HEK293 (cell line): ENCODE measurements around the gene C11orf21.

Experiments
- CTCF ChIA-PET: fragments of 350-600 bp; formaldehyde crosslinking; extraction: SDS; loops from one replicate; lab custom pipeline; 2021; ENCODE audit warnings: antibody characterized with exemption; lab: Yijun Ruan, JAX
- POLR2A ChIA-PET: fragments of 300-600 bp; formaldehyde crosslinking; extraction: SDS; loops from one replicate; lab custom pipeline; 2020; ENCODE audit warnings: antibody characterized with exemption, inconsistent platforms; lab: Yijun Ruan, JAX
- H3K27ac ChIP-seq: fragments of 200-500 bp; sonication (Bioruptor generic); 2 replicates; pipeline ENCODE4 v1.5.1; 2014; ENCODE audit warnings: low read depth, low read length, control low read depth, inconsistent platforms; ENCODE audit errors: extremely low read depth
- H3K36me3 ChIP-seq, 2 experiments: fragments of 200-500 bp in 1 of 2; sonication (Bioruptor generic) in 1 of 2; 1 replicate in 1 of 2; 2 replicates in 1 of 2; pipeline ENCODE4 v1.5.1; 2014 to 2017; ENCODE audit warnings: inconsistent platforms in 2 of 2, low read length in 2 of 2; ENCODE audit not compliant: control insufficient read depth in 2 of 2, insufficient read depth in 1 of 2
- H3K4me1 ChIP-seq: fragments of 200-500 bp; sonication (Bioruptor generic); 2 replicates; pipeline ENCODE4 v1.5.1; 2014; ENCODE audit warnings: mild to moderate bottlenecking, low read length, inconsistent platforms; ENCODE audit not compliant: control insufficient read depth, insufficient read depth
- H3K4me3 ChIP-seq: 2 replicates; pipeline ENCODE4 v1.5.1; 2011; ENCODE audit warnings: low read depth, mild to moderate bottlenecking, control low read depth, low read length, moderate library complexity
- H3K9me3 ChIP-seq: fragments of 200-500 bp; sonication (Bioruptor generic); 2 replicates; pipeline ENCODE4 v1.5.1; 2014; ENCODE audit warnings: low read depth, low read length, inconsistent platforms; ENCODE audit not compliant: control insufficient read depth, insufficient read depth
- PRDM2 ChIP-seq: fragments of 450-650 bp; formaldehyde crosslinking; IDR thresholded peaks from 2 replicates; pipeline ENCODE4 v1.5.1; 2016; ENCODE audit warnings: missing biosample characterization, missing genetic modification characterization, borderline replicate concordance
- PRDM4 ChIP-seq: fragments of 450-650 bp; formaldehyde crosslinking; IDR thresholded peaks from 2 replicates; pipeline ENCODE4 v1.5.1; 2017; ENCODE audit warnings: missing biosample characterization, missing genetic modification characterization
- ZBTB26 ChIP-seq: fragments of 450-650 bp; formaldehyde crosslinking; optimal IDR thresholded peaks from 2 replicates; pipeline ENCODE3; 2016; ENCODE audit warnings: missing biosample characterization, mild to moderate bottlenecking, missing genetic modification characterization
- ZFHX2 ChIP-seq: fragments of 450-650 bp; formaldehyde crosslinking; conservative IDR thresholded peaks from 2 replicates; pipeline ENCODE4 v1.5.1; 2016; ENCODE audit warnings: missing biosample characterization, missing genetic modification characterization
- ZNF138 ChIP-seq: fragments of 450-650 bp; formaldehyde crosslinking; IDR thresholded peaks from 2 replicates; pipeline ENCODE4 v1.5.1; 2016; ENCODE audit warnings: missing biosample characterization, missing genetic modification characterization, borderline replicate concordance
- ZNF223 ChIP-seq: fragments of 450-650 bp; formaldehyde crosslinking; IDR thresholded peaks from 2 replicates; pipeline ENCODE4 v1.5.1; 2016; ENCODE audit warnings: missing biosample characterization, missing genetic modification characterization
- ZNF433 ChIP-seq: fragments of 450-650 bp; formaldehyde crosslinking; IDR thresholded peaks from 2 replicates; pipeline ENCODE4 v1.5.1; 2016; ENCODE audit warnings: missing biosample characterization, missing genetic modification characterization, low read depth
- ZNF48 ChIP-seq: fragments of 450-650 bp; formaldehyde crosslinking; IDR thresholded peaks from 2 replicates; pipeline ENCODE4 v1.5.1; 2016; ENCODE audit warnings: missing biosample characterization, missing genetic modification characterization
- ZNF558 ChIP-seq: fragments of 450-650 bp; formaldehyde crosslinking; IDR thresholded peaks from 2 replicates; pipeline ENCODE4 v1.5.1; 2016; ENCODE audit warnings: missing biosample characterization, missing genetic modification characterization
- ZNF600 ChIP-seq: fragments of 450-650 bp; formaldehyde crosslinking; IDR thresholded peaks from 2 replicates; pipeline ENCODE4 v1.5.1; 2016; ENCODE audit warnings: missing biosample characterization, missing genetic modification characterization
- ZNF692 ChIP-seq: fragments of 450-650 bp; formaldehyde crosslinking; IDR thresholded peaks from 2 replicates; pipeline ENCODE4 v1.5.1; 2016; ENCODE audit warnings: missing biosample characterization, missing genetic modification characterization
- ZSCAN16 ChIP-seq: fragments of 450-650 bp; formaldehyde crosslinking; IDR thresholded peaks from 2 replicates; pipeline ENCODE4 v1.5.1; 2016; ENCODE audit warnings: missing biosample characterization, missing genetic modification characterization
- TF ChIP-seq, protein P1 (sequence below): fragments of 450-650 bp; formaldehyde crosslinking; IDR thresholded peaks from 2 replicates; pipeline ENCODE4 v1.5.1; 2016; ENCODE audit warnings: missing biosample characterization, missing genetic modification characterization
- TF ChIP-seq, protein P2 (sequence below): fragments of 450-650 bp; formaldehyde crosslinking; IDR thresholded peaks from 2 replicates; pipeline ENCODE4 v1.5.1; 2016; ENCODE audit warnings: missing biosample characterization, missing genetic modification characterization

Gene C11orf21

DNA sequence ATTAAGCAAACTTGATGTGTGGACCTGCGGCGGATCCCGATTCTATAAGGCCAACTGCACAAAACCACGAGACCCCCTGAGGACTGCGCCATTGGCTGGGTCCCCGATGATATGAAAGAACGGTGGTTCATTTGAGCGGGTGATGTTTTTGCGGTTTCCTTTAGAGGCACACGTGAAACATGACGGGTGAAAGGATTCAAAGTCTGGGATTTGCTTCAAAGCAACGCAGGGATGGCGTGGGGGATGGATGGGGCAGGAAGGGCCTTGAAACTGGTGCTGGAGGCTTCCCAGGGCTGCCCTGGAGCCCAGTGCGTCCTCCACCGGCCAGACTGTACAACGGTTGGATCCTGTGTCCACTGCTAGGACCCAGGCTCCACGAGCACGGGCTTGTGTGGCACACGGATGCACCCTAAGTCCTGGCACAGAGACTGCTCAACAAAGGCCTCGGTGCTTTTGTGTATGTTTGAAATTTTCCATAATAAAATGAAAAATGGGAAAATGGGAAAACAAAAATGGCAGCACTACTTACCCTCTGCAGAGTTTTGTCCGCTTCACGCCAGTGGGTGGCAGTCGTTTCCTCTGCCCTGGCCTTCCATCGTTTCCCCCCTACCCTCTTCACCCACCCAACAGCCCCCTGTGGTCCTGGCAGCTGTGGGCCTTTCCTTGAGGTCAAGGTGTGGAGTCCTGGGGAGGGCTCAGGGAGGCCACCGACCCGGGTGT, 35.0 kb downstream of the C11orf21 start:
- H3K4me3 ChIP-seq: no peak overlapping the region
- TF ChIP-seq ZNF600 (tag by site-specific recombination): no peak
- TF ChIP-seq PRDM4 (tag by site-specific recombination): no peak
- H3K4me1 ChIP-seq: no peaks in the 10 kb centered on the region
- H3K27ac ChIP-seq: no peak overlapping the region
- no peaks in the 10 kb centered on the region for H3K36me3 ChIP-seq
- POLR2A ChIA-PET: no interaction called here
- CTCF ChIA-PET: interaction anchor here (1.5 kb wide), 1 partner anchor 154 kb away, joined by 5 read pairs; no protein-coding TSS in a partner anchor
- H3K9me3 ChIP-seq: no peaks in the 10 kb centered on the region

DNA sequence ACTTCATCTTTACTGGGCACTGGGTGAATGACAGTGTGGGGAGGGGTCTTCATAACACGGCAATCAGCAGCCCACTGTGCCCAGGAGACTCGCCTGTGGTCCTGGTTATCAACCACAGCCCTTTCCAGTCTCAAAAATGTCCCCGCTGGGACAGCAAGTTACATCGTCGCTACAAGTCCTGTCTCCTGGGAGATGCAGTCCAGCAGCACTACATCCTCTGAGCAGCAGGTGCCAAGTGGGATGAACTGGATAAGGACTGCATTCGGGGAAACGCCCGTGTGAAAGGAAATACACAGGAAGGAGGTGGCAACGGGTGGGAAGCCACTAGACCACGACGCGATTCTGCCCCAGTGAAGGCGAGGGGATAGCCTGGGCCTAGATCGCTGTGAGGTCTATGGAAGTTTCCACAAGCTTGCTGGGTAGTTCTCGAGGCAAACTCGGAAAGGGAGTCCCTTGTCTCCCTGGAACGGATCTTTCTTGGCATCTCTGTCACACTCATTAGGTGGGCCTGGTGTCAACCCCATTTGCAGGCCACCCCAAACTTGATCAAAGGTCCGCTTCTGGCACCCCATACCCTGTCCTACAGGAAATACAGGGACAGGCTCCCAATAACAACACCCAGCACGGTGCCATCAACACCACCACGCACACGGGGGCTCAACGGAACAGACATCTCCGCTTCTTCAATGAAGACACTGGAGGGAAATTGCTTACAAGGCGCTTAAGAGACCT, 35.7 kb downstream of the C11orf21 start:
- no peak overlapping the region for H3K27ac ChIP-seq
- H3K4me3 ChIP-seq: no peak overlapping the region
- TF ChIP-seq ZFHX2 (tag by site-specific recombination) (no peak), ZNF558 (no peak), ZNF48 (tag by site-specific recombination) (no peak), ZSCAN16 (no peak), ZNF692 (no peak), ZNF138 (tag by site-specific recombination) (no peak), PRDM2 (tag by site-specific recombination) (no peak), ZBTB26 (tag by site-specific recombination) (no peak), ZNF223 (tag by site-specific recombination) (no peak), ZNF433 (tag by site-specific recombination) (no peak)
- TF ChIP-seq, protein P1, sequence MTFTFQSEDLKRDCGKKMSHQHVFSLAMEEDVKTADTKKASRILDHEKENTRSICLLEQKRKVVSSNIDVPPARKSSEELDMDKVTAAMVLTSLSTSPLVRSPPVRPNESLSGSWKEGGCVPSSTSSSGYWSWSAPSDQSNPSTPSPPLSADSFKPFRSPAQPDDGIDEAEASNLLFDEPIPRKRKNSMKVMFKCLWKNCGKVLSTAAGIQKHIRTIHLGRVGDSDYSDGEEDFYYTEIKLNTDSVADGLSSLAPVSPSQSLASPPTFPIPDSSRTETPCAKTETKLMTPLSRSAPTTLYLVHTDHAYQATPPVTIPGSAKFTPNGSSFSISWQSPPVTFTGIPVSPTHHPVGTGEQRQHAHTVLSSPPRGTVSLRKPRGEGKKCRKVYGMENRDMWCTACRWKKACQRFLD: no peak
- TF ChIP-seq, protein P2, sequence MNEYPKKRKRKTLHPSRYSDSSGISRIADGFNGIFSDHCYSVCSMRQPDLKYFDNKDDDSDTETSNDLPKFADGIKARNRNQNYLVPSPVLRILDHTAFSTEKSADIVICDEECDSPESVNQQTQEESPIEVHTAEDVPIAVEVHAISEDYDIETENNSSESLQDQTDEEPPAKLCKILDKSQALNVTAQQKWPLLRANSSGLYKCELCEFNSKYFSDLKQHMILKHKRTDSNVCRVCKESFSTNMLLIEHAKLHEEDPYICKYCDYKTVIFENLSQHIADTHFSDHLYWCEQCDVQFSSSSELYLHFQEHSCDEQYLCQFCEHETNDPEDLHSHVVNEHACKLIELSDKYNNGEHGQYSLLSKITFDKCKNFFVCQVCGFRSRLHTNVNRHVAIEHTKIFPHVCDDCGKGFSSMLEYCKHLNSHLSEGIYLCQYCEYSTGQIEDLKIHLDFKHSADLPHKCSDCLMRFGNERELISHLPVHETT: no peak
- TF ChIP-seq, all 188 proteins: peak for 0
- Histone ChIP-seq H3K9me3 (no peaks in the 10 kb centered on the region), H3K36me3 (no peaks in the 10 kb centered on the region), H3K4me1 (no peaks in the 10 kb centered on the region)
- CTCF ChIA-PET: no interaction called here
- POLR2A ChIA-PET: no interaction called here
